HUES6 (cell line): ENCODE results near the gene STKLD1.

Source experiments
- H3K27ac ChIP-seq: 2 replicates; pipeline ENCODE4 v1.7.0; 2013; ENCODE audit warnings: low read depth, mild to moderate bottlenecking, low read length, inconsistent platforms
- H3K27me3 ChIP-seq: 2 replicates; pipeline ENCODE4 v1.6.1; 2013; ENCODE audit warnings: low read length; ENCODE audit not compliant: control insufficient read depth, insufficient read depth
- H3K36me3 ChIP-seq: 2 replicates; pipeline ENCODE4 v1.6.1; 2013; ENCODE audit warnings: low read length; ENCODE audit not compliant: control insufficient read depth, insufficient read depth
- H3K4me1 ChIP-seq: 2 replicates; pipeline ENCODE4 v1.6.1; 2013; ENCODE audit warnings: low read length; ENCODE audit not compliant: control insufficient read depth, insufficient read depth
- H3K4me3 ChIP-seq: 2 replicates; pipeline ENCODE4 v1.5.1; 2013; ENCODE audit warnings: low read depth, low read length
- H3K9ac ChIP-seq: one replicate; pipeline ENCODE4 v1.6.1; 2013; ENCODE audit warnings: mild to moderate bottlenecking, low read length
- H3K9me3 ChIP-seq: 2 replicates; pipeline ENCODE4 v1.6.1; 2013; ENCODE audit warnings: low read depth, low read length; ENCODE audit not compliant: control insufficient read depth, insufficient read depth

The STKLD1 gene

GRCh38 chr9:133377721-133378216 is 1.6 kb downstream of the STKLD1 start:
- Histone ChIP-seq H3K4me1 (peaks cover 3% of the 10 kb centered on the region; the same call in 1 of the 2 replicates), H3K9ac (no peak overlapping the region), H3K4me3 (no peak overlapping the region), H3K36me3 (peaks cover 6% of the 10 kb centered on the region), H3K27me3 (peaks cover 12% of the 10 kb centered on the region; the same call in 1 of the 2 replicates), H3K27ac (no peak overlapping the region), H3K9me3 (peaks cover 2% of the 10 kb centered on the region; the same call in 1 of the 2 replicates)

- Histone ChIP-seq H3K4me3 (no peak overlapping the region), H3K27me3 (peaks cover 12% of the 10 kb centered on the region; the same call in 1 of the 2 replicates), H3K9me3 (peaks cover 9% of the 10 kb centered on the region; the same call in 1 of the 2 replicates), H3K27ac (no peak overlapping the region), H3K9ac (no peak overlapping the region), H3K4me1 (peaks cover 3% of the 10 kb centered on the region; the same call in 1 of the 2 replicates), H3K36me3 (no peaks in the 10 kb centered on the region)
Observed at GRCh38 chr9:133378408-133378962, 2.3 kb downstream of the STKLD1 start.

- no peak overlapping the region for H3K27ac ChIP-seq
- H3K9me3 ChIP-seq, result peaks cover 11% of the 10 kb centered on the region; the same call in 1 of the 2 replicates
- no peak overlapping the region for H3K4me3 ChIP-seq
- H3K9ac ChIP-seq, result no peak overlapping the region
- H3K36me3 ChIP-seq, result no peaks in the 10 kb centered on the region
- peaks cover 3% of the 10 kb centered on the region; the same call in 1 of the 2 replicates for H3K4me1 ChIP-seq
- H3K27me3 ChIP-seq, result peaks cover 12% of the 10 kb centered on the region; the same call in 1 of the 2 replicates
Observed at GRCh38 chr9:133379153-133380086, 3.3 kb downstream of the STKLD1 start.

GRCh38 chr9:133380734-133381133 is 4.6 kb downstream of the STKLD1 start:
- peaks cover 11% of the 10 kb centered on the region; the same call in 1 of the 2 replicates for H3K9me3 ChIP-seq
- H3K27me3 ChIP-seq, result peaks cover 12% of the 10 kb centered on the region; the same call in 1 of the 2 replicates
- peaks cover 3% of the 10 kb centered on the region; the same call in 1 of the 2 replicates for H3K4me1 ChIP-seq

GRCh38 chr9:133382507-133383141 is 6.5 kb downstream of the STKLD1 start:
- no peak overlapping the region for H3K27ac ChIP-seq
- H3K9me3 ChIP-seq, result peaks cover 11% of the 10 kb centered on the region; the same call in 1 of the 2 replicates

More at GRCh38 chr9:133380734-133381133, 4.6 kb downstream of the STKLD1 start:
- no peak overlapping the region for H3K27ac ChIP-seq
- H3K36me3 ChIP-seq, result no peaks in the 10 kb centered on the region
- H3K4me3 ChIP-seq, result no peak overlapping the region
- no peak overlapping the region for H3K9ac ChIP-seq

GRCh38 chr9:133383438-133383837 is 7.3 kb downstream of the STKLD1 start:
- Histone ChIP-seq H3K4me1 (no peaks in the 10 kb centered on the region; the same call in 1 of the 2 replicates), H3K4me3 (no peak overlapping the region), H3K9ac (no peak overlapping the region), H3K9me3 (peaks cover 11% of the 10 kb centered on the region; the same call in 1 of the 2 replicates), H3K27ac (no peak overlapping the region), H3K27me3 (0 out of 2 replicates have a peak, but pooled peaks cover under 1% of the 10 kb centered on the region), H3K36me3 (no peaks in the 10 kb centered on the region)

More at GRCh38 chr9:133382507-133383141, 6.5 kb downstream of the STKLD1 start:
- H3K27me3 ChIP-seq, result 0 out of 2 replicates have a peak, but pooled peaks cover 3% of the 10 kb centered on the region
- H3K4me1 ChIP-seq, result peaks cover 3% of the 10 kb centered on the region; the same call in 1 of the 2 replicates
- H3K36me3 ChIP-seq, result no peaks in the 10 kb centered on the region
- no peak overlapping the region for H3K9ac ChIP-seq
- H3K4me3 ChIP-seq, result no peak overlapping the region

- no peaks in the 10 kb centered on the region for H3K4me1 ChIP-seq
- no peaks in the 10 kb centered on the region for H3K36me3 ChIP-seq
- no peak overlapping the region for H3K9ac ChIP-seq
- peaks cover 11% of the 10 kb centered on the region; the same call in 1 of the 2 replicates for H3K9me3 ChIP-seq
- no peak overlapping the region for H3K4me3 ChIP-seq
- H3K27me3 ChIP-seq, result no peaks in the 10 kb centered on the region
- H3K27ac ChIP-seq, result no peak overlapping the region
Observed at GRCh38 chr9:133384736-133385321, 8.7 kb downstream of the STKLD1 start.

- Histone ChIP-seq H3K4me1 (no peaks in the 10 kb centered on the region), H3K27ac (no peak overlapping the region), H3K27me3 (no peaks in the 10 kb centered on the region), H3K36me3 (no peaks in the 10 kb centered on the region), H3K9me3 (peaks cover 15% of the 10 kb centered on the region), H3K9ac (no peak overlapping the region), H3K4me3 (no peak overlapping the region)
Observed at GRCh38 chr9:133385452-133385851, 9.3 kb downstream of the STKLD1 start.

GRCh38 chr9:133386338-133386737 is 10.2 kb downstream of the STKLD1 start:
- H3K9ac ChIP-seq, result no peak overlapping the region
- no peak overlapping the region for H3K4me3 ChIP-seq

GRCh38 chr9:133387680-133388079 is 11.5 kb downstream of the STKLD1 start:
- Histone ChIP-seq H3K4me3 (no peak overlapping the region), H3K27ac (no peak overlapping the region)

More at GRCh38 chr9:133386338-133386737, 10.2 kb downstream of the STKLD1 start:
- Histone ChIP-seq H3K4me1 (no peaks in the 10 kb centered on the region), H3K9me3 (peaks cover 18% of the 10 kb centered on the region), H3K36me3 (no peaks in the 10 kb centered on the region), H3K27ac (no peak overlapping the region), H3K27me3 (no peaks in the 10 kb centered on the region)

More at GRCh38 chr9:133387680-133388079, 11.5 kb downstream of the STKLD1 start:
- H3K9me3 ChIP-seq, result peaks cover 16% of the 10 kb centered on the region
- H3K4me1 ChIP-seq, result no peaks in the 10 kb centered on the region
- H3K27me3 ChIP-seq, result no peaks in the 10 kb centered on the region
- no peak overlapping the region for H3K9ac ChIP-seq
- H3K36me3 ChIP-seq, result no peaks in the 10 kb centered on the region
